NCI-H146 treated with DMSO at 0.1 percent for 48 hours (cell line): ENCODE results near the gene KLKB1.

Experiments
- DNase-seq: peaks from one replicate; lab custom pipeline; 2025; ENCODE audit not compliant: unreplicated experiment; lab: John Stamatoyannopoulos, UW

KLKB1 gene

GRCh38 chr4:186227221-186227620, at the start of gene KLKB1:
Gene KLKB1, plus strand, starts transcription at chr4:186227507. Its CDS starts 689 bp downstream, at chr4:186228196.
- DNase-seq: no peak

- DNase-seq: no peak
These were observed 39.2 kb upstream of the KLKB1 start for GRCh38 chr4:186188107-186188506.

- no peak for DNase-seq
These were observed 37.7 kb upstream of the KLKB1 start for GRCh38 chr4:186189656-186190055.

- DNase-seq: peak; percentile 37
These were observed 36.6 kb upstream of the KLKB1 start for GRCh38 chr4:186190581-186191199.

- DNase-seq: peak; percentile 23
These were observed 35.9 kb upstream of the KLKB1 start, which contains the start of gene CYP4V2 for GRCh38 chr4:186191200-186192065. Gene CYP4V2, plus strand, starts transcription at chr4:186191567. Its CDS starts 257 bp downstream, at chr4:186191824.

- DNase-seq: peak; percentile 5
These were observed 35.2 kb upstream of the KLKB1 start for GRCh38 chr4:186192066-186192612.

- no peak for DNase-seq
These were observed 33.5 kb upstream of the KLKB1 start for GRCh38 chr4:186193851-186194250.

- DNase-seq: no peak
These were observed 31.2 kb upstream of the KLKB1 start for GRCh38 chr4:186196063-186196462.

- DNase-seq: no peak
These were observed 26.8 kb upstream of the KLKB1 start for GRCh38 chr4:186200516-186200915.

GRCh38 chr4:186201010-186201409, 26.3 kb upstream of the KLKB1 start:
- DNase-seq: no peak

GRCh38 chr4:186201535-186202230, 25.6 kb upstream of the KLKB1 start:
- peak; percentile 4 for DNase-seq

- DNase-seq: no peak
These were observed 24.7 kb upstream of the KLKB1 start for GRCh38 chr4:186202490-186203140.

GRCh38 chr4:186203406-186203805, 23.9 kb upstream of the KLKB1 start:
- no peak for DNase-seq

- no peak for DNase-seq
These were observed 23.2 kb upstream of the KLKB1 start for GRCh38 chr4:186204103-186204559.

GRCh38 chr4:186204686-186205085, 22.6 kb upstream of the KLKB1 start:
- DNase-seq: no peak

GRCh38 chr4:186205156-186205555, 22.2 kb upstream of the KLKB1 start:
- no peak for DNase-seq

GRCh38 chr4:186216465-186217024, 10.8 kb upstream of the KLKB1 start:
- no peak for DNase-seq

- DNase-seq: no peak
These were observed 9.5 kb upstream of the KLKB1 start for GRCh38 chr4:186217733-186218293.

- no peak for DNase-seq
These were observed 5.7 kb upstream of the KLKB1 start for GRCh38 chr4:186221624-186222023.

- no peak for DNase-seq
These were observed 1.5 kb upstream of the KLKB1 start for GRCh38 chr4:186225848-186226247.
